ENCODE data around the gene DUSP5. TPM values are rescaled to one million over a fixed set of nuclear protein-coding genes. Genes with fewer than 3 reads are reported as not detected.

The DUSP5 gene
- total and polyA plus RNA-seq, 2 of the 4 experiments (the other 2 are of a cell fraction) = 42.1 to 48.1 TPM

GRCh38 chr10:110502072-110502845, 4.6 kb downstream of the DUSP5 start:
- POLR2A ChIA-PET (ENCODE audit: unreplicated experiment) = no interaction called here

More at GRCh38 chr10:110502072-110502845, 4.6 kb downstream of the DUSP5 start:
- BruUV-seq (replicated peaks) = no TSS peak
- Histone ChIP-seq H3K9me3 (ENCODE audit: control insufficient read depth, insufficient read depth, low read length) (no peaks in the 10 kb centered on the region), H3K27me3 (ENCODE audit: control insufficient read depth, insufficient read depth, low read length) (no peaks in the 10 kb centered on the region), H3K23ac (ENCODE audit: low read depth, low read length) (peak overlapping the region; percentile 48), H3K4ac (ENCODE audit: low read depth, low read length) (peak overlapping the region; percentile 50), H2BK120ac (ENCODE audit: low read depth, low read length) (peak overlapping the region; percentile 57; the same call in 1 of the 2 replicates), H4K91ac (ENCODE audit: insufficient read depth, low read depth, low read length) (peak overlapping the region; percentile 22; the same call in 1 of the 2 replicates), H3K18ac (ENCODE audit: low read depth, low read length) (peak overlapping the region; percentile 88), H2AFZ (replicated peaks; ENCODE audit: low read length, poor library complexity) (no peak overlapping the region), H2BK15ac (ENCODE audit: low read depth, low read length) (peak overlapping the region; percentile 53; the same call in 2 of the 3 replicates), H3K79me1 (ENCODE audit: low read depth in 1 of 2, low read length in 2 of 2) (peaks cover 26 to 78% of the 10 kb centered on the region in 2 experiments), H3K4me2 (ENCODE audit: low read depth, low read length) (peak overlapping the region; percentile 84), H3K9me1 (ENCODE audit: insufficient read depth, low read length) (peaks cover 33% of the 10 kb centered on the region), H2BK20ac (ENCODE audit: low read depth, low read length) (peak overlapping the region; percentile 15; the same call in 1 of the 2 replicates), H2AK5ac (ENCODE audit: low read depth, low read length) (peak overlapping the region; percentile 86), H3K4me3 (ENCODE audit: insufficient read depth, low read depth, low read length) (no peak overlapping the region), H3K36me3 (ENCODE audit: control insufficient read depth, insufficient read depth, low read length) (peaks cover 25% of the 10 kb centered on the region), H3K14ac (replicated peaks; ENCODE audit: low read depth, low read length) (peak overlapping the region; percentile 11; the same call in 1 of the 2 replicates), H4K8ac (ENCODE audit: low read depth in 2 of 2, low read length in 2 of 2) (peak overlapping the region; percentile 2 to 8; a peak in 2 of 4 replicates), H3K27ac (ENCODE audit: insufficient read depth, low read length) (peak overlapping the region; percentile 62), H3K56ac (ENCODE audit: extremely low read depth, insufficient read depth, low read length) (no peak overlapping the region), H2BK5ac (ENCODE audit: low read depth, low read length, poor library complexity, severe bottlenecking) (peak overlapping the region; percentile 14), H3K4me1 (ENCODE audit: control insufficient read depth, insufficient read depth, low read length) (peaks cover 27% of the 10 kb centered on the region), H4K20me1 (ENCODE audit: insufficient read depth, low read length) (peaks cover 85% of the 10 kb centered on the region), H4K5ac (ENCODE audit: low read depth, low read length) (peak overlapping the region; percentile 89), H3K9ac (ENCODE audit: low read depth, low read length) (peak overlapping the region; percentile 39; the same call in 1 of the 2 replicates), H2AK9ac (replicated peaks; ENCODE audit: low read depth, low read length, poor library complexity) (peak overlapping the region; percentile 0)
- DNase-seq (no peak), ATAC-seq (ENCODE audit: low read depth) (no peak)
- in situ Hi-C loops (cut with MboI; ENCODE audit: low sequenced_read_pairs) (loop anchor here (5.0 kb wide), 1 partner anchor 150 kb away; no protein-coding TSS in a partner anchor), dilution Hi-C loops (cut with HindIII; ENCODE audit: low sequenced_read_pairs, unreplicated experiment) (no loop called here), intact Hi-C loops (cut with micrococcal nuclease) (no loop called here)
- TF ChIP-seq CHD1 (IDR thresholded peaks at IDR 0.05; ENCODE audit: low read depth, low read length) = peak; percentile 34; the same call in 1 of the 2 replicates
- no peak for TF ChIP-seq SMC3 (IDR thresholded peaks at IDR 0.05; ENCODE audit: low read depth, low read length)
- no CpG with 5 or more reads among the region's 6 CpGs for WGBS, 2 experiments (ENCODE audit: extremely low coverage in 2 of 2, insufficient read length in 1 of 2)
- CTCF ChIA-PET = interaction anchor here (0.8 to 2.1 kb wide), 2 partner anchors 148 kb away, joined by 3 to 7 read pairs; no protein-coding TSS in a partner anchor
